GM10248 (cell line): Measurements from ENCODE around the gene CFAP299.

Experiments
- CTCF ChIA-PET: fragments of 300-600 bp; sonication (Branson Sonifier 250); formaldehyde crosslinking; extraction: SDS; loops from one replicate; lab custom pipeline; 2021; ENCODE audit warnings: antibody characterized with exemption; lab: Yijun Ruan, JAX
- POLR2A ChIA-PET: fragments of 350-650 bp; sonication (Branson Sonifier 250); formaldehyde crosslinking; extraction: SDS; loops from one replicate; lab custom pipeline; 2020; ENCODE audit warnings: antibody characterized with exemption; lab: Yijun Ruan, JAX
- DNase-seq: peaks from one replicate; pipeline ENCODE4 v3.0.0; 2012; ENCODE audit errors: extremely low spot score
- TF ChIP-seq, protein P1 (sequence below): IDR thresholded peaks from 2 replicates; pipeline ENCODE4 v1.5.1; 2012; ENCODE audit warnings: mild to moderate bottlenecking, low read depth; ENCODE audit errors: extremely low read depth, missing control alignments, control extremely low read depth

CFAP299 gene

DNA sequence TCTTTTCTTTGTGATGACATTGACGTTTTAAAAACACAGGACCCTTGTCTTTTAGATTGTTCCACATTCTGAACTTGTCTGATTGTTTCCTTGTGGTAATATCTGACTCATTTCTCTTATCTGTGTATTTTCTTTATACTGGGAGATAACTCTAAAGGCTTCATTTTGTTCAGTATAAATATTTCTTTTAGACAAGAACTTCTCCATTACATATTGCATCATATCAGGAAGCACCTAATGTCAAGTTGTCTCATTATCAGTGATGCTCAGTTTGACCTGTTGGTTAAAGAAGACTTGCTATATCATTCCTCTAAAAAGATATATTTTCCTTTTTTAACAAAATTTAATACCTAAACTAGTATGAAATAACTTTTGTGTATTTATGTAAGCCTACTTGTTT, 542.7 kb downstream of the CFAP299 start:
- ChIA-PET POLR2A (no interaction called here), CTCF (interaction anchor here (0.7 kb wide), 1 partner anchor 13 kb away, joined by 3 read pairs; no protein-coding TSS in a partner anchor)
- DNase-seq = no peak
- TF ChIP-seq, protein P1, sequence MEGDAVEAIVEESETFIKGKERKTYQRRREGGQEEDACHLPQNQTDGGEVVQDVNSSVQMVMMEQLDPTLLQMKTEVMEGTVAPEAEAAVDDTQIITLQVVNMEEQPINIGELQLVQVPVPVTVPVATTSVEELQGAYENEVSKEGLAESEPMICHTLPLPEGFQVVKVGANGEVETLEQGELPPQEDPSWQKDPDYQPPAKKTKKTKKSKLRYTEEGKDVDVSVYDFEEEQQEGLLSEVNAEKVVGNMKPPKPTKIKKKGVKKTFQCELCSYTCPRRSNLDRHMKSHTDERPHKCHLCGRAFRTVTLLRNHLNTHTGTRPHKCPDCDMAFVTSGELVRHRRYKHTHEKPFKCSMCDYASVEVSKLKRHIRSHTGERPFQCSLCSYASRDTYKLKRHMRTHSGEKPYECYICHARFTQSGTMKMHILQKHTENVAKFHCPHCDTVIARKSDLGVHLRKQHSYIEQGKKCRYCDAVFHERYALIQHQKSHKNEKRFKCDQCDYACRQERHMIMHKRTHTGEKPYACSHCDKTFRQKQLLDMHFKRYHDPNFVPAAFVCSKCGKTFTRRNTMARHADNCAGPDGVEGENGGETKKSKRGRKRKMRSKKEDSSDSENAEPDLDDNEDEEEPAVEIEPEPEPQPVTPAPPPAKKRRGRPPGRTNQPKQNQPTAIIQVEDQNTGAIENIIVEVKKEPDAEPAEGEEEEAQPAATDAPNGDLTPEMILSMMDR = no peak

DNA sequence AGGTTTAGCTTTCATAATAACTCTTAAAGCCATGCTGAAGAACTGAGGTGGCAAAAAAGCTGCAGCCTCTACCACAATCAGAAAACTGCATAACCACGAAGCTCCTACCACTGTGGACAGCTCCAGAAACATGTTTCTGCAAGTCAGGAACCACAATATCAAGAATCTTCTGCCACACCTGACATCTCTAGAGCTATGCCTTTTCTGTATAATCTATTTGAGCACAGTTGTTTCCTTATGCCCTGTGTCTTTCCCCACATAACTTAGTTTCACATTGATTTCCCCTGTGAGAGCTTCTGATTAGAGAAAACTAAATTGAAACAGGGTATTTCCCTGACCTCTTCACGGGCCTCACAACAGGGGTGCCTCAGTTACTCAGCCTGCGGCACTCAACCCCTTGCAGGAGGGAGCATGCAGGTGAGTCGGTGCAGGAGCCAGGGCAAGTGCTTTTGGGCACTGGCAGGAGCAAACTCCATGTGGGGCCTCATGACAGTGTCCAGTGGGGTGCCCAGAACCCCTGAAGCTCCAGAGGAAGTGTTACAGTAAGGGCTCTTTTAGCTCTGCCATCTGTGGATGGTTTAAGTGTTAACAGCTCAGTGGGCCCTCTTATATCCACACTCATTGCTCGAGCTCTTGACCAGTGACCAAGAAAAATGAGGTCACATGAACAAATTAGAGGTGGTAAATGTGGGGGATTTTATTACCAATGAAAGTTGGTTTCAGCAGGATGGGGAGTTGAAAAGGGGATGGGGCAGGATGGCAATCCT, 562.2 kb downstream of the CFAP299 start:
- CTCF ChIA-PET = interaction anchor here (0.7 to 1.8 kb wide), 6 partner anchors 12 to 17 kb away, joined by 3 to 6 read pairs (median 4); no protein-coding TSS in a partner anchor
- DNase-seq = no peak
- POLR2A ChIA-PET = no interaction called here
- TF ChIP-seq, protein P1 = no peak

DNA sequence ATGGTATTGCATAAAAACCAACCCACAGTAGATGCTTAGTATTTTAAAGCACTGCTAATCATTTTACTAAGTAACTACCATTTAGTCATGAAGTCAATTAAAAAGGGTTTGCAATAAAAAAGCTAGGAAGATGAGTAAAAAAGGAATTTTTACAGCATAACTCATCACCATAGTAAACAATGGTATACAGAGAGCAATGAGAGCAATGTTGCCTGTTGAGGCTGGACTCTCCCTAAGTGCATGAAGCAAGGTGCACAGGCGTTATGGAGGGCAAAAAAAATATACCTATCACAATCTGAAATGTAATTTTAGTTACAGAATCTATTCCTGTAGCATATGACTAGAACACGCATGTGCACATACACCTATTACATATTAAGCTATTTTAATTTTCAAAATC, 565.4 kb downstream of the CFAP299 start:
- ChIA-PET CTCF (no interaction called here), POLR2A (no interaction called here)
- DNase-seq = no peak
- TF ChIP-seq, protein P1 = no peak

DNA sequence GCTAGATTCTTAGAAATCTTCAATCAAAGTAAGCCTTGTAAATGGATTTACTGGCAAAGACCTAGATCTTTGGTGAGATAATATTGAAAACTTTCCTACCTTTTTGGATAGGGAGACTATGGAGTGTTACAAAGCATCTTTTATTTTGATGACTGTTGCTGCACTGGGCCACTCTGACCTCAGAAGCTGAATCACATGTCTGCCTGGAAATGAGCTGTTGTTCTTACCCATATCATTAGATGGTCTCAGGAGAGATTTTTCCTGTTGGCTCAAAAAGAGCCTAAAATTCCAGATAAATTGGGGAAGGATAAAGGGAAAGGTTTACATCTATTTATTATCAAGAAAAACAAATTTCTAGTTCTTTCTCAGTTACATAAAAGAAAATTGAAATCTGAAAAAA, 567.5 kb downstream of the CFAP299 start:
- TF ChIP-seq, protein P1 = no peak
- no peak for DNase-seq
- POLR2A ChIA-PET = no interaction called here
- CTCF ChIA-PET = no interaction called here

DNA sequence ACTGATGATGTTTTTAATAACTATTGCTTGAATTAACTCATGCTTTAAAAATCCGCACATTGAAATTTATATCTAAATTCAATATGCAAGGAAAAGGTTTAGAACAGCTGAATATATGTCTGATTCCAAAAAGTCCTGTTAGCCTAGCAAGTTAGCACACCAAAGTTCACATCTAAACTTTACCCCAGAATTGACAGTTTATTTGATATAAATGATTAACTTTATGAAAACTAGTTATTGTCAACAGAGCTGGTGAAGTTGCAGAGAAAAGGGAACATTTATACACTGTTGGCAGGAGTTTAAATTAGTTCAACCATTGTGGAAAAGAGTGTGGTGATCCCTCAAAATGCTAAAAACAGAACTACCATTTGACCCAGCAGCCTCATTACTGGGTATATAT, 574.4 kb downstream of the CFAP299 start:
- DNase-seq = no peak
- POLR2A ChIA-PET = no interaction called here
- CTCF ChIA-PET = interaction anchor here (1.1 to 1.2 kb wide), 3 partner anchors 8 to 12 kb away, joined by 3 to 4 read pairs (median 3); no protein-coding TSS in a partner anchor
- TF ChIP-seq, protein P1 = no peak

DNA sequence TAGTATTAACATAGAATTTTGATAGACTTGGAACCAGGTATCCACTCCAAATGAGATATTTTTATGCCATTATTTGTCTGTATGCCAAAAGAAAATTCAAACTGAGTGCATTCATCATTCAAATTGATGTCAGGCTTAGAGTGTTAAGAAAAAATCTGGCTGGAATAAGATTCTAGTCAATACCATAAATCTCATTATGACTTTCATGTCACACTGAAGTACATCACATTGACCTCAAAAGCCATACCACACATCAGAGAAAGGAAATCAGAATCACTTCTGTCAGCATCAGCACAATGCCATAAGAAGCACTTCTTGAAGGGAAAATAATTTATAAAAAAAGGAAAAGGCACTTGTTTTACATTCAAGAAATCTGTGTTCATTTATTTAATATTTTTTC, 575.9 kb downstream of the CFAP299 start:
- TF ChIP-seq, protein P1 = no peak
- POLR2A ChIA-PET = no interaction called here
- CTCF ChIA-PET = interaction anchor here (1.5 kb wide), 1 partner anchor 14 kb away, joined by 5 read pairs; no protein-coding TSS in a partner anchor
- DNase-seq = no peak
